ENCODE measurements around the gene ZBED2.
"Not testable (repeated sequence)": the region's sequence is repeated elsewhere in the genome, so short reads cannot be mapped to it uniquely, and the experiment has no call there.

ZBED2 gene

DNA sequence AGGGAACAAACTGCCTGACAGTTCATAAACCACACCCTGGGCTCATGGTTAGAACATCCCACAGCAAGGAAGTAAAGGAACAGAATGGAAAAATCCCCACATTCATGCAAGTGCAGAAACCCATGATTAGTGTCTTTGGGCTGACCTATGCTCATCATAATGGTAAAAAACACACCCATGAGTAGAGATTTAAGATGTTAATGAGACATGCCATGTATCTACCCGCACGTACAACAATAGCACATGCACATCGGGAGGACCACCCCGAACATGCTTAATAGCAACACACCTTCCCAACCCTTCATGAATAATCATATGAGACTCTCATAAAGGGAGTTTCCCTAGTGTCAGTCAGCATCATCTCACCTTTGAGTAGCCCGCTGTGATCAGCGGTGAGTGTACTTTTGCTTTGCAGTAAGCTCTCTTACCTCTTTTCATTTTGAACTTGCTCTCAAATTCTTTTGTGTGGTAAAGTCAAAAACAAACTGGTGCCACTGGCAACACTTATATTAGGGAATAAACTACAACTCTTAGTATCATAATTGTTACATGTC is 23.2 kb downstream of the ZBED2 start:
- DNase-seq (ENCODE audit: low read depth in 2 of 2) = no peak

DNA sequence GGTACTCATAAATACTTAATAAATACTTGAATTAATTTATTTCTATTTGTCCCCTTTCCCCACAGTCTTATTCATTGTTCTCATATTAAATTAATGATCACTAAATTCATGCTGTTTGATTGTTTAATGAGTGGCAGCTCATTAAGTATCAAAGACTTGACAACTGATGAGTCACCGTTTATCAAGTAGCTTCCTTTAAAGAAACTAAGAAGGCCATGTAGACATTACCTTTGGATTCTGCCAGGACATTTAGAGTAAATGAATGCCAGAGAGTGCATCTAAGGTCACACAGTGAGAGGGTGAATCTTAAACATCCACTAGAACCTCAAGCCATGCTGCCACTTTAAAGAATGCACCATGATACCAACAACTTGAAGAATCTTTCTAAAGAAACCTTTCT is 23.9 kb downstream of the ZBED2 start:
- DNase-seq (ENCODE audit: low read depth in 2 of 2) = no peak

DNA sequence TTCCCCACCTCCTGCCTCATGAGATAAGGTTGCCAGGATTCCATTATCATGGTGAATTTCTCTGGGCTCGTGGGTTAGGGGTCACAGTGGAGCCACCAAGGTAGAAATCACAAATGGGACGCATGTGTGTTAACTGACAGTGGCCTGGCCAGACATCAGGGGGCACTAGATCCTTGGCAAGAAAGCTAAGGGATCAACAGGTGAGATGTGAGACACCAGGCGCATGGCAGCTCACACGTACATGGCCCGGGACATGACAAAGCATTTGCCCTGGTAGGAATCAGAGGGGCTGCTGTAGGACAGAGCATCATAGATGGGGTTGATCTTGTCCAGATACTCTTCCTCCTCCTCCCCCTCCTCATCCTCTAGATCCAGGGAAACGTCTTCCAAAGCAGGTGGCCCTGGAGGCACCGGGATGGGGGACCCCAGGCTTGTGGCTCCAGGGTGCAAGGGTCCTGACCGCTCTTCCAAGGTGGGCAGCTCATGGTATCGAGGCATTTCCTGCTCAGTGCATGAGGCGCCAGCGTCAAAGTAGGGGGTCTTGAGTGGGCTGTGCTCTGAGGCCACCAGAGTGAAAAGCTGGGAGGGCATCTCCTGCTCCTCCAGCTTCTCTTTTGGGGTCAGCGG is 24.6 kb downstream of the ZBED2 start:
- no peak for DNase-seq (ENCODE audit: low read depth in 2 of 2)

DNA sequence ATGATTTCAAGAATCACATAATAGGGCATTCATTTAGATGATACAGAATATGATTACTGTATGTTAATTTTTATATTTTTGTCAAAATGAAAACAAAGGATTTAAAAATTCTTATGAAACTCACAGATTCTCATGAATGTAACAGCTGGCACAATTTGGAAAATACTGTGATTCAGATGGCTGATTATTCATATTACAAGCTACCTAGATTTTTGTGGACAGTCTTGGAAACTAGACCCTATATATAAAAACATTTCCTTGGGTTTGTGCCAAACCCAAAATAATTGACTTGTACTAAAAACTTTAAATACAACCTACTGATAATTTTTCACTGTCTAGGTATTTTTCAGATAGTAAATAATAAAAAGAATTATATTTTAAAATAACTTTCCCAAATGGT is 26.2 kb downstream of the ZBED2 start:
- no peak for DNase-seq (ENCODE audit: low read depth in 2 of 2)

DNA sequence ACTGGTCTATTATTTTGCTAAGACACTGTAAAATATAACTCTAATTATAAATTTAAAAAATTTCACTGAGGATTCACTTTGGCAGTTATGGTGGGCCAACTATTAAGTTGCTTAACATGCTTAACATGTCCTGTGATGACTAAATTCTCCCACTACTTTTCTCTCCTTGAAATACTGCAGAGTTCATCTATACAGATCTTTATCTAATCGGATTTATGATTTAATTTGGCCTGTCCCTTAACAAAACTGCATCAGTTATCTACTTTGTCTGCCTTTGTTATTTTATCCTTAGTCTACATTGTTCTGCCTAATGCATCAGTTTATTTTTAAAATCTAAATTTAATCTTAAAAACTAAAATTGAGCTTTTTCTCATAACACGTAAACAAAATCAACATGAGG is 26.8 kb downstream of the ZBED2 start:
- DNase-seq (ENCODE audit: low read depth in 2 of 2) = no peak

DNA sequence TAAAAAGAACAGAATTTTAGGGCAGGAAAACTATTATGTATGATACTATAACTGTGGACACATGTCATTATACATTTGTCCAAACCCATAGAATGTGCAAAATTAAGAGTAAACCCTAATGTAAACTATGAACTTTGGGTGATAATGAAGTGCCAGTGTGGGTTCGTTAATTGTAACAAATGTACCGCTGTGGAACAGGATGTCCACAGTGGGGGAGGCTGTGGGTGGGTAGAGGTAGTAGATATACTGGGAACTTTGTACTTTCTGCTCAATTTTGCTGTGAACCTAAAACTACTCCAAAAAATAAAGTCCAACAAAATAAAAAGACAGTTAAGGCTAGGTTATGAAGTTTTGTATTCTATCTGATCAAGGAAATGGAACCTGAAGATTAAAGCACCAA is 28.3 kb downstream of the ZBED2 start:
- no peak for DNase-seq (ENCODE audit: low read depth in 2 of 2)

DNA sequence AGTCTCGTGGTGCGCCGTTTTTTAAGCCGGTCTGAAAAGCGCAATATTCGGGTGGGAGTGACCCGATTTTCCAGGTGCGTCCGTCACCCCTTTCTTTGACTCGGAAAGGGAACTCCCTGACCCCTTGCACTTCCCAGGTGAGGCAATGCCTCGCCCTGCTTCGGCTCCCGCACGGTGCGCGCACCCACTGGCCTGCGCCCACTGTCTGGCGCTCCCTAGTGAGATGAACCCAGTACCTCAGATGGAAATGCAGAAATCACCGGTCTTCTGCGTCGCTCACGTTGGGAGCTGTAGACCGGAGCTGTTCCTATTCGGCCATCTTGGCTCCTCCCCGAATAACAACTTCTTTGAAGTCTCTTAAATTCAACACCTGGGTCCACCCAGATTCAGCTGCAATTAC is 33.2 kb downstream of the ZBED2 start:
- DNase-seq (ENCODE audit: low read depth in 2 of 2) = not testable (repeated sequence)

DNA sequence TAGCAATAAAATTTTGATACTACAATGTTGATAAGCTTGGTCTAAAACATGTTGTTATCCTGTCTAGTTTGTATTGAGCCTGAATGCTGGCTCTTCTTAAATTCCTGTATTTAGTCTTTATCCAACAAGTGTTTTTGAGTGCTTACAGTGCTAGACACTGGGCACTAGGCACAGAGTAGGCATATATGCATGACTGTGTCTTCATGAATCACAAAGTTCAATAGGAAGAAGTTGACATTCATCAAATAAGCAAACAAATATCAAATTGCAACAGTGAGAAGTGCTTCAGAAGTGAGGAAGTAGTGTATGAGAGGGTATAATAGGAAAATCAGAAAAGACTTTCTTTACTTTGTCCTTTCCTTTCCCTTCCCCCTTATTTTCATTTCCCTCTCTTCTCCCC is 46.4 kb downstream of the ZBED2 start:
- DNase-seq (ENCODE audit: low read depth in 2 of 2) = no peak

DNA sequence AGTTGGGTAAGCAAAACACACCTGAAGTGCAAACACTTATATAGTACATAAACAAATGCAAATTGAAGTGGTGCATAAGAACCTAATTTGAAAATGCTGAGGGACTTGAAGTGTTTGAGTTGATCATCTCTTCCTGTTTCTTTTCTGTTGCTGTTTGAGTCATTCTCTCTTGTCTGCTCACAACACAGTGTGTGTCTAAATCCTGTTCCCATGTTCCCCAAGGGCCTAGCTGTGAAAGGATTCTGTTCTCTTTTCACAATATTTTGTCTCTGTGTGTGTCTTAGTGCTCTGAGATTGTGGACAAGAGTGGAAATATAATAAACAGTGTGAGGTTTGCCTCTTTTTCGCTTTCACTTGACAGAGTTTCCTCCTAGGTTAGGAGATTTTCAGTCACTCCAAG is 47.1 kb downstream of the ZBED2 start:
- DNase-seq (ENCODE audit: low read depth in 2 of 2) = no peak

DNA sequence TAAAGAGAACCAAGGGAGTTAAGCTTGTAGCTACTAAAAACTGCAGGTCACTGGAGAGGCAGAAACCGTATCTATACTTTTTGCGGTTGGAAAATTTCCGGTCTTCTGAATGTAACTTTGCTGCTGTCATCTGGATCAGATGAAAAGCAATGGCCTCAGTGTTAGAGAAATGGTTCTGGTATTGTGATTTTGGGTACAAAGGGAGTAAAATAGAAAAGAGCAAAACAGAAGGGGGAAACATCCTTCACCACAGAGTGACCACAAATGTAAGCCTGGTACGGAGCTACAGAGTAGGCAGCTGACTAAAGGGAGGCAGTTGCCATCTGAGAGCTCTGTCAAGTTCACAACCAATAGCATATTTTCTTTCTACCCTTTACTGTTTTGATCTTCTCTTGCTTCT is 47.5 kb downstream of the ZBED2 start:
- no peak for DNase-seq (ENCODE audit: low read depth in 2 of 2)

DNA sequence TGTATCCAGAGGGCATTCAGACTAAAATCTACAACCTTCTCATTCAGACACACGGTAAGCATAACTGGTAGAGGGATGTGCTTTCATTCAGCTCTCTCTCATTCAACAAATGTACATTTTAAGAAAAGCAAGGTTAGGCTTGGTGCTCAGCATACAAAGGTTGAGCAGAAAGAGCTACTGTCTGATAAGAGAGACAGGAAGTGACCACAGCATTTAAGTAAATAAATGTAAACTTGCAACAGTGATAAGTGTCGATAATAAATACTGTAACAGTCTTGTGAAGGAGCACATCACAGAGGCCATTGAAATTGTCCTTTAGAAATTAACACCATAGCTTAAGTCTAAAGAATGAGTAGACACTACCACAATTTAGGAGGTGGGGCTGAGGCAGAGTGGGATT is 49.8 kb downstream of the ZBED2 start:
- DNase-seq (ENCODE audit: low read depth in 2 of 2) = no peak
